Breast epithelium (tissue), 4 donors: ENCODE results near the gene PLEKHB1. TPM values are rescaled to one million over a fixed set of nuclear protein-coding genes. Genes with fewer than 3 reads are reported as not detected.

Source experiments
- DNase-seq, 2 donors: peaks; one replicate each; pipeline ENCODE4 v3.0.0-alpha.2; 2019; ENCODE audit warnings: low spot score in 2 of 2
- H3K27ac ChIP-seq, 2 donors: fragments of 200-600 bp; sonication (generic) in 1 of 2; one replicate each; pipeline ENCODE4 v1.5.1; 2016 to 2019; ENCODE audit warnings: mild to moderate bottlenecking in 1 of 2
- H3K27me3 ChIP-seq, 2 donors: fragments of 200-600 bp; sonication (generic) in 1 of 2; one replicate each; pipeline versions ENCODE4 v1.5.1 to v1.6.0; 2017 to 2019; ENCODE audit warnings: control low read depth in 1 of 2, mild to moderate bottlenecking in 1 of 2
- H3K36me3 ChIP-seq: fragments of 200-600 bp; one replicate; pipeline ENCODE4 v1.5.1; 2019
- H3K4me1 ChIP-seq, 2 donors: fragments of 200-600 bp; sonication (generic); one replicate each; pipeline ENCODE4 v1.5.1; 2016 to 2019; ENCODE audit warnings: control low read depth in 1 of 2
- H3K4me3 ChIP-seq, 3 donors: fragments of 200-600 bp; sonication (generic); 1 replicate in 2 of 3; 2 replicates in 1 of 3; pipeline ENCODE4 v1.5.1; 2016 to 2019; ENCODE audit warnings: mild to moderate bottlenecking in 3 of 3, moderate library complexity in 2 of 3
- H3K9me3 ChIP-seq, 2 donors: fragments of 200-600 bp; sonication (generic) in 1 of 2; one replicate each; pipeline ENCODE4 v1.5.1; 2016 to 2019; ENCODE audit warnings: control low read depth in 1 of 2
- CTCF ChIP-seq, 3 donors: fragments of 450-650 bp; IDR thresholded peaks; one replicate each; pipeline ENCODE4 v1.5.1; 2016 to 2017; ENCODE audit warnings: antibody characterized with exemption in 3 of 3, mild to moderate bottlenecking in 3 of 3, moderate library complexity in 3 of 3
- POLR2A ChIP-seq: fragments of 450-650 bp; IDR thresholded peaks from one replicate; pipeline ENCODE4 v1.6.1; 2016; ENCODE audit warnings: antibody characterized with exemption, mild to moderate bottlenecking, moderate library complexity
- POLR2AphosphoS5 ChIP-seq, 3 donors: sonication (generic); formaldehyde crosslinking; IDR thresholded peaks; one replicate each; pipeline ENCODE4 v1.6.1; 2017; ENCODE audit warnings: antibody characterized with exemption in 3 of 3
- intact Hi-C: fragments of 100-400 bp; cut with DNase I; formaldehyde crosslinking; loops from one replicate; pipeline ENCODE4 v1.15.1; 2023; ENCODE audit warnings: low total_unique reads
- total RNA-seq, 3 donors: library from RNA; depleted of rRNA; stranded (reverse); fragments of >200 nt; gene quantifications; one replicate each; pipeline ENCODE4 v1.1.0, GENCODE V29; 2016

PLEKHB1 gene
- total RNA-seq, 3 donors from 2014 or later: 0.80 to 49.6 (median 17.0) TPM

DNA sequence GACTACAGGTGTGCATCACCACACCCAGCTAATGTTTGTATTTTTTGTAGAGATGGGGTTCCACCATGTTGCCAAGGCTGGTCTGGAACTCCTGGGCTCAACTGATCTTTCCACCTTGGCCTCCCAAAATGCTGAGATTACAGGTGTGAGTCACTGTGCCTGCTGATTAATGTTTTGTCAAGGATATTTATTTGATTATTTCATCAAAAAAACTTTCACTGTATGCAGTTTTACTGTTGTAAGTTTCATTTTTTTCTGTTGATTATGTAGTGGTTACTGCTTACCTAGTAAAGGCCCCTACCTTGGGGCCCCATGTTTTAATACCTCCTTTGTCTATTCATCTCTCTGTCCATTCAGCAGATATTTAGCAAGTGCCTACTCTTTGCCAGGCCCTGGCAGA is 31.8 kb upstream of the PLEKHB1 start:
- no peaks in the 10 kb centered on the region for H3K36me3 ChIP-seq
- no peak for DNase-seq
- no peaks in the 10 kb centered on the region for H3K4me1 ChIP-seq
- no peaks in the 10 kb centered on the region for H3K9me3 ChIP-seq
- H3K27ac ChIP-seq: no peak overlapping the region
- intact Hi-C loops: no loop called here
- H3K27me3 ChIP-seq: no peaks in the 10 kb centered on the region
- TF ChIP-seq CTCF (IDR thresholded peaks at IDR 0.05): no peak
- no peak for TF ChIP-seq POLR2AphosphoS5 (IDR thresholded peaks at IDR 0.05)
- no peak for TF ChIP-seq POLR2A
- H3K4me3 ChIP-seq: no peak overlapping the region

DNA sequence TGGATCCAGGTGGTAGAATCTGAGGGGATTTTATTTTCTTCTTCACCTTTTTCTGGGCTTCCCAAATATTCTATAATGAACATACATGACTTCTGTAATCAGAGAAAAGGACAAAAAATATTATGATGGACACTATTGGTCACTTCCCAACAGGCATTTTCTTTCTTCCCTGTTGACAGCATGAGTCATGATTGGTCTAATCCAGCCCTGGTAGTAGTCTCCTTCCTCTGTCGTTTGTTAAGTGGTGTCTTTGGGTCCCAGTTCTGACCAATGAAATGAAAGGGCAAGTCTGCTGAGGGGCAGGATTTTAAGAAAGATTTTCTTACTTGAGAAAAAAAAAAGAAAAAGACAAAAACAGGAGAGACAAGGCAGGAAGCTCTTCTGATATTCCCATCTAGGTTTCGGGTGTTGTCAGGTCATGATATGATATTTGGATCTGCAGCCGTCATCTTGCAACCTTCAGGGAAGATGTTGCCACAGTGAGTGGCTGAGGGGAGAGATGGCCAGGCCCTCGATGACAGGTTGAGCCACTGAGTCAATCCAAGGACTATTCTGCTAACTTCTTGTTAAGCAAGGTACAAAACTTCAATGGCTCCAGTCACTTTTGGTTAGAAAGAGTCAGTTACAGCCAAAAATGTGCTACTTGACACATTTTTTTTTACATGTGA is 23.3 kb upstream of the PLEKHB1 start:
- no peak overlapping the region for H3K27ac ChIP-seq
- H3K9me3 ChIP-seq: no peaks in the 10 kb centered on the region
- no peak for TF ChIP-seq CTCF (IDR thresholded peaks at IDR 0.05)
- TF ChIP-seq POLR2AphosphoS5 (IDR thresholded peaks at IDR 0.05): no peak
- no peak for TF ChIP-seq POLR2A
- intact Hi-C loops: no loop called here
- H3K4me3 ChIP-seq: no peak overlapping the region
- no peaks in the 10 kb centered on the region for H3K36me3 ChIP-seq
- H3K4me1 ChIP-seq: no peaks in the 10 kb centered on the region
- no peak for DNase-seq
- H3K27me3 ChIP-seq: no peaks in the 10 kb centered on the region

GRCh38 chr11:73623686-73624085 is 22.7 kb upstream of the PLEKHB1 start:
- no peak overlapping the region for H3K27ac ChIP-seq
- H3K27me3 ChIP-seq: no peaks in the 10 kb centered on the region
- H3K4me3 ChIP-seq: no peak overlapping the region
- DNase-seq: no peak
- no peaks in the 10 kb centered on the region for H3K4me1 ChIP-seq
- no peak for TF ChIP-seq POLR2AphosphoS5 (IDR thresholded peaks at IDR 0.05)
- TF ChIP-seq CTCF (IDR thresholded peaks at IDR 0.05): no peak
- TF ChIP-seq POLR2A: no peak
- H3K9me3 ChIP-seq: no peaks in the 10 kb centered on the region
- H3K36me3 ChIP-seq: no peaks in the 10 kb centered on the region
- intact Hi-C loops: no loop called here

DNA sequence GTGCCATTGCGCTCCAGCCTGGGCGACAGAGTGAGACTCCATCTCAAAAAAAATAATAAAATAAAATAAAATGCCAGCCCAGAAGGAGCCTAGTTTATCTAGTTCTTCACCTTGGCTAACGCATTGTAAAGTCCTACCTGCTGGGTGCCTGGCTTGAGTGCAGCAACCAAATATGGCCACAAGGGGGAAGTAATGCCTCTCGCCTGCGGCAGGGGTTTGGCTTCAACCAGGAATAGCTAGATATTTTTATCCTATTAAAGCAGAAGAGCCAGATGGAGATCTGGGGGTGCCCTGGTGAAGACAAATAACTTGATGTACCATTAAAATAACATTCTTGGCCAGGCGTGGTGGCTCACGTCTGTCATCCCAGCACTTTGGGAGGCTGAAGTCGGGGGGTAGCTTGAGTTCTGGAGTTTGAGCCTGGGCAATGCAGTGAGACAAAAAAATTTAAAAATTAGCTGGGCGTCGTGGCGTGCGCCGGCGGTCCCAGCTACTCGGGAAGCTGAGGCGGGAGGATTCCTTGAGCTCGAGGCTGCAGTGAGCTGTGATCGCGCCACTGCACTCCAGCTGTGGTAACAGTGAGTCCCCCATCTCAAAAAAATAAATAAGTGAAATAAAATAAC is 20.6 kb upstream of the PLEKHB1 start:
- no peak for TF ChIP-seq POLR2AphosphoS5 (IDR thresholded peaks at IDR 0.05)
- TF ChIP-seq POLR2A: no peak
- peak; percentile 80 to 91 (median 84) for TF ChIP-seq CTCF (IDR thresholded peaks at IDR 0.05)
- Histone ChIP-seq H3K9me3 (no peaks in the 10 kb centered on the region), H3K4me3 (peak overlapping the region in 1 of 3 donors; percentile 46), H3K4me1 (no peaks in the 10 kb centered on the region), H3K27me3 (no peaks in the 10 kb centered on the region), H3K27ac (no peak overlapping the region), H3K36me3 (no peaks in the 10 kb centered on the region)
- peak; percentile 56 to 77 for DNase-seq
- intact Hi-C loops: no loop called here

DNA sequence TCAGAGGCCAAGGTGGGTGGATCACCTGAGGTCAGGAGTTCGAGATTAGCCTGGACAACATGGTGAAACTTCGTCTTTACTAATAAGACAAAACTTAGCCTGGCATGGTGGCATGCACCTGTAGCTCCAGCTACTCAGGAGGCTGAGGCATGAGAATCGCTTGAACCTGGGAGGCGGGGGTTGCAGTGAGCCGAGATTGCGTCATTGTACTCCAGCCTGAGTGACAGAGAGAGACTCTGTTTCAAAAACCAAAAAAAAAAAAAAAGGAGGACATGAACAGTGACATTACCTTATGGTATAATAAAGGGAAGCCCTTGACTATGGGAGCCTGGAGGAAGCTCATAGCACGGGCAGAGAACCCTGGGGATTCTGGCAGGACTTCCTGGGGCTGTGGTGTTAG is 16.5 kb upstream of the PLEKHB1 start:
- no peak overlapping the region for H3K27ac ChIP-seq
- intact Hi-C loops: no loop called here
- TF ChIP-seq CTCF (IDR thresholded peaks at IDR 0.05) (no peak), POLR2A (no peak), POLR2AphosphoS5 (IDR thresholded peaks at IDR 0.05) (no peak)
- no peaks in the 10 kb centered on the region for H3K36me3 ChIP-seq
- no peaks in the 10 kb centered on the region for H3K4me1 ChIP-seq
- H3K9me3 ChIP-seq: no peaks in the 10 kb centered on the region
- no peak for DNase-seq
- H3K27me3 ChIP-seq: no peaks in the 10 kb centered on the region
- no peak overlapping the region for H3K4me3 ChIP-seq
